AG08396 (cell line): ENCODE measurements around the gene UQCR11.

Experiments
- DNase-seq: peaks from one replicate; pipeline ENCODE4 v3.0.0; 2012; ENCODE audit warnings: low spot score, mixed read lengths

Gene UQCR11

GRCh38 chr19:1567116-1567847, 38.0 kb downstream of the UQCR11 start:
- DNase-seq = peak; percentile 83

GRCh38 chr19:1566392-1567115, 38.7 kb downstream of the UQCR11 start:
- peak; percentile 95 for DNase-seq

GRCh38 chr19:1563251-1563650, 42.0 kb downstream of the UQCR11 start:
- no peak for DNase-seq

- DNase-seq = no peak
These were observed 43.9 kb downstream of the UQCR11 start for GRCh38 chr19:1561236-1561842.

- DNase-seq = no peak
These were observed 44.9 kb downstream of the UQCR11 start for GRCh38 chr19:1560286-1560882.

- DNase-seq = no peak
These were observed 46.7 kb downstream of the UQCR11 start for GRCh38 chr19:1558552-1558951.

GRCh38 chr19:1556390-1557070, 48.7 kb downstream of the UQCR11 start:
- no peak for DNase-seq

- DNase-seq = no peak
These were observed 49.5 kb downstream of the UQCR11 start for GRCh38 chr19:1555487-1556389.

GRCh38 chr19:1554968-1555367, 50.3 kb downstream of the UQCR11 start:
- no peak for DNase-seq

GRCh38 chr19:1553415-1553814, 51.8 kb downstream of the UQCR11 start:
- DNase-seq = no peak

- no peak for DNase-seq
These were observed 53.9 kb downstream of the UQCR11 start for GRCh38 chr19:1551068-1552040.

- DNase-seq = no peak
These were observed 55.8 kb downstream of the UQCR11 start for GRCh38 chr19:1549332-1549945.
